B cell (primary cell): ENCODE results near the gene ATP9A. TPM values are rescaled to one million over a fixed set of nuclear protein-coding genes. Genes with fewer than 3 reads are reported as not detected.

Experiments
- ATAC-seq: fragments of 200-7000 bp; cut with Tn5 transposase; one replicate; pipeline ENCODE4 v1.10.0; 2021; ENCODE audit warnings: low read depth, mild to moderate bottlenecking, moderate number of reproducible peaks, moderate library complexity
- CTCF ChIA-PET: fragments of 350-600 bp; sonication (Branson Sonifier 250); formaldehyde crosslinking; loops from one replicate; lab custom pipeline; 2021; ENCODE audit warnings: antibody characterized with exemption, inconsistent platforms; lab: Charles Lee
- POLR2A ChIA-PET: fragments of 350-600 bp; sonication (Branson Sonifier 250); formaldehyde crosslinking; loops from one replicate; lab custom pipeline; 2021; ENCODE audit warnings: antibody characterized with exemption; lab: Charles Lee
- DNase-seq: peaks from one replicate; pipeline ENCODE4 v3.0.0; 2013
- H2AFZ ChIP-seq: 2 replicates; pipeline ENCODE4 v1.6.1; 2012; ENCODE audit warnings: mild to moderate bottlenecking, low read depth, low read length; ENCODE audit not compliant: insufficient read depth, poor library complexity, severe bottlenecking
- H3K27ac ChIP-seq, 2 donors: 1 replicate in 1 of 2; 2 replicates in 1 of 2; pipeline ENCODE4 v1.5.1; 2012 to 2013; ENCODE audit warnings: low read length in 2 of 2, mild to moderate bottlenecking in 2 of 2, moderate library complexity in 1 of 2
- H3K27me3 ChIP-seq, 4 experiments: fragments of 200-600 bp in 1 of 4; sonication (generic) in 1 of 4; replicated peaks in 1 of 4; 1 replicate in 2 of 4; 2 replicates in 2 of 4; pipeline versions ENCODE4 v1.6.1 to v1.7.0; 2013 to 2016; ENCODE audit warnings: low read length in 3 of 4, mild to moderate bottlenecking in 2 of 4, mixed read lengths in 1 of 4, moderate library complexity in 1 of 4; ENCODE audit not compliant: insufficient read depth in 4 of 4, control insufficient read depth in 3 of 4; ENCODE audit errors: control extremely low read depth in 1 of 4
- H3K36me3 ChIP-seq, 2 experiments: replicated peaks in 1 of 2; 1 replicate in 1 of 2; 2 replicates in 1 of 2; pipeline versions ENCODE4 v1.6.1 to v1.7.1; 2013; ENCODE audit warnings: low read length in 1 of 2; ENCODE audit not compliant: insufficient read depth in 2 of 2, control insufficient read depth in 1 of 2; ENCODE audit errors: control extremely low read depth in 1 of 2, extremely low read depth in 1 of 2
- H3K4me1 ChIP-seq, 2 donors: fragments of 200-600 bp in 1 of 2; sonication (generic) in 1 of 2; 1 replicate in 1 of 2; 2 replicates in 1 of 2; pipeline versions ENCODE4 v1.5.1 to v1.6.1; 2013 to 2017; ENCODE audit warnings: low read length in 2 of 2; ENCODE audit not compliant: control insufficient read depth in 2 of 2, insufficient read depth in 2 of 2
- H3K4me2 ChIP-seq: replicated peaks from 2 replicates; pipeline ENCODE3; 2012; ENCODE audit warnings: mild to moderate bottlenecking, low read depth, low read length; ENCODE audit not compliant: poor library complexity, severe bottlenecking
- H3K4me3 ChIP-seq, 5 experiments: fragments of 200-600 bp in 1 of 5; sonication (generic) in 1 of 5; 1 replicate in 3 of 5; 2 replicates in 2 of 5; pipeline versions ENCODE4 v1.5.1 to v1.7.0; 2011 to 2016; ENCODE audit warnings: low read length in 4 of 5, mild to moderate bottlenecking in 4 of 5, low read depth in 2 of 5, control low read depth in 1 of 5, moderate library complexity in 1 of 5; ENCODE audit not compliant: insufficient read depth in 1 of 5; ENCODE audit errors: control extremely low read depth in 1 of 5, extremely low read depth in 1 of 5
- H3K79me2 ChIP-seq: fragments of 200-600 bp; sonication (generic); one replicate; pipeline ENCODE4 v1.6.0; 2016; ENCODE audit warnings: low read length; ENCODE audit not compliant: control insufficient read depth, insufficient read depth
- H3K9ac ChIP-seq: fragments of 200-600 bp; sonication (generic); 2 replicates; pipeline ENCODE4 v1.6.1; 2017; ENCODE audit warnings: mild to moderate bottlenecking, low read length, moderate library complexity
- H3K9me3 ChIP-seq, 3 donors: one replicate each; pipeline versions ENCODE4 v1.6.1 to v1.7.1; 2013; ENCODE audit warnings: low read length in 2 of 3; ENCODE audit not compliant: control insufficient read depth in 2 of 3, insufficient read depth in 1 of 3; ENCODE audit errors: control extremely low read depth in 1 of 3
- H4K20me1 ChIP-seq: 2 replicates; pipeline ENCODE4 v1.6.0; 2012; ENCODE audit warnings: mild to moderate bottlenecking, low read length; ENCODE audit not compliant: insufficient read depth, control insufficient read depth, poor library complexity, severe bottlenecking
- H3K27ac Mint-ChIP-seq: one replicate; pipeline ENCODE4 v1.8.0; 2021; ENCODE audit warnings: mixed read lengths
- H3K27me3 Mint-ChIP-seq: one replicate; pipeline ENCODE4 v1.8.0; 2021; ENCODE audit warnings: mixed read lengths
- H3K4me1 Mint-ChIP-seq: one replicate; pipeline ENCODE4 v1.8.0; 2021; ENCODE audit warnings: mixed read lengths
- H3K4me3 Mint-ChIP-seq: one replicate; pipeline ENCODE4 v1.8.0; 2021; ENCODE audit warnings: mixed read lengths
- H3K9me3 Mint-ChIP-seq: one replicate; pipeline ENCODE4 v1.8.0; 2022; ENCODE audit warnings: mixed read lengths; ENCODE audit not compliant: insufficient read depth
- CTCF ChIP-seq: fragments of 200-600 bp; IDR thresholded peaks from one replicate; pipeline ENCODE4 v1.8.0; 2022; ENCODE audit warnings: antibody characterized with exemption, mild to moderate bottlenecking
- EZH2 ChIP-seq: IDR thresholded peaks from 2 replicates; pipeline ENCODE4 v1.6.1; 2012; ENCODE audit warnings: borderline replicate concordance, low read depth, mild to moderate bottlenecking, moderate library complexity, low read length; ENCODE audit not compliant: insufficient read depth, poor library complexity, severe bottlenecking
- WGBS: methylation state at CpG from one replicate; pipeline ENCODE4 v1.1.5; 2013; ENCODE audit warnings: missing lambda C conversion rate; ENCODE audit not compliant: insufficient coverage; 5-methylcytosine and 5-hydroxymethylcytosine counted together
- intact Hi-C: fragments of 100-400 bp; cut with micrococcal nuclease; formaldehyde crosslinking; loops from one replicate; pipeline ENCODE4 v1.10.0; 2022
- polyA plus RNA-seq: library from polyadenylated mRNA; depleted of rRNA; stranded (reverse); fragments of >200 nt; gene quantifications from 2 replicates; pipeline ENCODE4 v1.2.3, GENCODE V29; 2012
- total RNA-seq, 2 donors: library from RNA; stranded (reverse); fragments of 120-200 nt in 1 of 2; gene quantifications; 1 replicate in 1 of 2; 2 replicates in 1 of 2; pipeline versions ENCODE4 v1.2.3 to v1.2.4, GENCODE V29; 2013 to 2022

Gene ATP9A
- total and polyA plus RNA-seq, 2 donors (not counting 1 experiment from before 2014, with no cell fraction given): 0.13 to 0.22 TPM

GRCh38 chr20:51695574-51696303, 72.5 kb downstream of the ATP9A start:
- no peak overlapping the region for H3K4me2 ChIP-seq
- TF ChIP-seq EZH2: no peak
- TF ChIP-seq CTCF: no peak

DNA sequence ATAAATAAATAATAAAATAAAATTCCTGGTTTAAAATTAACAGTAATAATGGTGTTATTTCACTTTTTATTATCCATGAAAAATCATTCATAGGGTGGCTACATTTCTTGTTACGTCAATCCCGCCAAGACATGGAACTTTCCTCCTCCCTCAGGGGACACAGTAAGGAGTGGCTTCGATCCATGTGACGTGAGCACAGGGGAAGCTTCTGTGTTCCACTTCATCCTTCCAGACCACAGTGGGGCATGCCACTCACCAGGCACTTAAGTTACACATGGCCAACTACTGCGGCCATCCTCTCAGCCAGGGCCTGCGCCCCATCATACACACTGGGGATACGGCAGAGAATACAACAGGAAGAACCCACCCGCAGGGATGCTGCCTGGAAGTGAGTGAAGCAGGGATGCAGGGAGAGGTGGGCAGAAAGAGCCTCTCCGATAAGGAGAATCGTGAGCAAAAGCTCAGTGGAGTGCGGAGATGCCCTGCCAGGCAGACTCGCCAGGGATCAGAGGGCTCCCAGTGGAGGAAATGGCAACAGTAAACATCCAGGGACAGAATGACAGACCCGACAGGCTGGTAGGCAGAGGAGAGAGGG, 75.3 kb downstream of the ATP9A start:
- no peak for TF ChIP-seq EZH2
- no peak for TF ChIP-seq CTCF
- Histone ChIP-seq H3K4me1 (no peaks in the 10 kb centered on the region), H3K27me3 (no peaks in the 10 kb centered on the region), H3K9ac (no peak overlapping the region), H3K79me2 (no peaks in the 10 kb centered on the region), H3K4me3 (no peak overlapping the region), H3K9me3 (no peaks in the 10 kb centered on the region), H3K27ac (no peak overlapping the region), H4K20me1 (no peaks in the 10 kb centered on the region), H2AFZ (no peak overlapping the region), H3K4me2 (no peak overlapping the region), H3K36me3 (no peaks in the 10 kb centered on the region)
- Mint-ChIP-seq H3K4me3 (no peak overlapping the region), H3K4me1 (peaks cover 6% of the 10 kb centered on the region), H3K9me3 (no peaks in the 10 kb centered on the region), H3K27ac (no peak overlapping the region), H3K27me3 (peaks cover 33% of the 10 kb centered on the region)
- 96% methylated on average over 13 of the region's 13 CpGs for WGBS
- intact Hi-C loops: no loop called here
- ATAC-seq (no peak), DNase-seq (no peak)
- ChIA-PET POLR2A (no interaction called here), CTCF (no interaction called here)

More at GRCh38 chr20:51695574-51696303, 72.5 kb downstream of the ATP9A start:
- Histone ChIP-seq H3K9ac (no peak overlapping the region), H3K4me3 (no peak overlapping the region), H3K4me1 (no peaks in the 10 kb centered on the region), H4K20me1 (no peaks in the 10 kb centered on the region), H3K79me2 (no peaks in the 10 kb centered on the region), H3K27ac (no peak overlapping the region), H3K36me3 (no peaks in the 10 kb centered on the region), H3K27me3 (peaks cover 0 to 4% (median 0%) of the 10 kb centered on the region in 4 experiments), H3K9me3 (no peaks in the 10 kb centered on the region), H2AFZ (peak overlapping the region; percentile 24)
- no peak for ATAC-seq
- Mint-ChIP-seq H3K27ac (no peak overlapping the region), H3K4me3 (no peak overlapping the region), H3K27me3 (peaks cover 40% of the 10 kb centered on the region), H3K9me3 (no peaks in the 10 kb centered on the region), H3K4me1 (peaks cover 6% of the 10 kb centered on the region)
- ChIA-PET POLR2A (no interaction called here), CTCF (no interaction called here)
- intact Hi-C loops: no loop called here
- 3% methylated on average over 6 of the region's 14 CpGs for WGBS
- DNase-seq: no peak
